Neutrophil (primary cell): ENCODE data around the gene RNF130.
A peak's percentile ranks its signal among the peaks of the same experiment; 100 is the strongest.

Source experiments
- H3K27ac ChIP-seq: fragments of 200-600 bp; sonication (generic); 2 replicates; pipeline ENCODE4 v1.5.1; 2016; ENCODE audit warnings: mild to moderate bottlenecking, moderate library complexity
- H3K27me3 ChIP-seq: fragments of 200-600 bp; sonication (generic); 2 replicates; pipeline ENCODE4 v1.6.0; 2016; ENCODE audit warnings: mild to moderate bottlenecking
- H3K36me3 ChIP-seq: fragments of 200-600 bp; sonication (generic); 2 replicates; pipeline ENCODE4 v1.5.1; 2017
- H3K4me1 ChIP-seq, 2 experiments: fragments of 200-600 bp in 1 of 2; sonication (generic) in 1 of 2; 1 replicate in 1 of 2; 2 replicates in 1 of 2; pipeline versions ENCODE4 v1.5.1 to v1.6.1; 2013 to 2016; ENCODE audit warnings: low read depth in 1 of 2, low read length in 1 of 2, mild to moderate bottlenecking in 1 of 2, moderate library complexity in 1 of 2; ENCODE audit not compliant: control insufficient read depth in 1 of 2, insufficient read depth in 1 of 2
- H3K4me3 ChIP-seq, 2 experiments: fragments of 200-600 bp in 1 of 2; sonication (generic) in 1 of 2; 1 replicate in 1 of 2; 2 replicates in 1 of 2; pipeline ENCODE4 v1.5.1; 2013 to 2016; ENCODE audit warnings: low read depth in 1 of 2, low read length in 1 of 2, mild to moderate bottlenecking in 1 of 2, moderate library complexity in 1 of 2
- H3K9me3 ChIP-seq: fragments of 200-600 bp; sonication (generic); 2 replicates; pipeline ENCODE4 v1.5.1; 2016
- TF ChIP-seq, protein P1 (sequence below): fragments of 200-600 bp; sonication (generic); IDR thresholded peaks from 2 replicates; pipeline ENCODE4 v1.5.1; 2016; ENCODE audit warnings: antibody characterized with exemption

RNF130 gene

DNA sequence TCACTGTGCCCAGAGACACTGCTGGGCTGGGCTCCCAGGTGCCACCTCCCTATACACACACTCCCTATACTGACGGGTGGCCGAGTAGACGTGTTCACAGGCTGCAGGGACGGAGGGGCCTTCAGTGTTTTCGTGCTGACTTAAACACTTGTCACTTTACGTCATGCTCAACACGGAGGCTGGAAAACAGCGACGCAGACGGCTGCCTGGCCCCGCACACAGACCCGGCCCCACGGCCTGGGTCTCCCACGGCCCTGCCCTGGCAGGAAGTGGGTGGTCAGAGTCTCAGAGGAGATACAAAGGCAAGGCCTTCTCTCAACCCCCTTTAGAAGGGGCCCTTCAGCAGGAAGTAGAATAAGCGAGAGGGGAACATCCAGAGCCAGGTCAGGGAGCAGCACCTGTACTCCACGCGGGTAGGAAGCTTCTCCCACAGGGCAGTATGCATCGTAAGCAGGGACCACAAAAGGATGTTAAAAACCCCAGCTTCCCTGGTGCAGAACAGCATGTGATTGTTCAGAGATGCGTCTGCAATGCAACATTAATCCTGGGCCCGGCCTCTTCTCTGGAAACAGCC lies 152.0 kb downstream of the RNF130 start:
- TF ChIP-seq, protein P1, sequence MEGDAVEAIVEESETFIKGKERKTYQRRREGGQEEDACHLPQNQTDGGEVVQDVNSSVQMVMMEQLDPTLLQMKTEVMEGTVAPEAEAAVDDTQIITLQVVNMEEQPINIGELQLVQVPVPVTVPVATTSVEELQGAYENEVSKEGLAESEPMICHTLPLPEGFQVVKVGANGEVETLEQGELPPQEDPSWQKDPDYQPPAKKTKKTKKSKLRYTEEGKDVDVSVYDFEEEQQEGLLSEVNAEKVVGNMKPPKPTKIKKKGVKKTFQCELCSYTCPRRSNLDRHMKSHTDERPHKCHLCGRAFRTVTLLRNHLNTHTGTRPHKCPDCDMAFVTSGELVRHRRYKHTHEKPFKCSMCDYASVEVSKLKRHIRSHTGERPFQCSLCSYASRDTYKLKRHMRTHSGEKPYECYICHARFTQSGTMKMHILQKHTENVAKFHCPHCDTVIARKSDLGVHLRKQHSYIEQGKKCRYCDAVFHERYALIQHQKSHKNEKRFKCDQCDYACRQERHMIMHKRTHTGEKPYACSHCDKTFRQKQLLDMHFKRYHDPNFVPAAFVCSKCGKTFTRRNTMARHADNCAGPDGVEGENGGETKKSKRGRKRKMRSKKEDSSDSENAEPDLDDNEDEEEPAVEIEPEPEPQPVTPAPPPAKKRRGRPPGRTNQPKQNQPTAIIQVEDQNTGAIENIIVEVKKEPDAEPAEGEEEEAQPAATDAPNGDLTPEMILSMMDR = no peak
- no peaks in the 10 kb centered on the region for H3K9me3 ChIP-seq
- peaks cover 16 to 25% of the 10 kb centered on the region in 2 experiments for H3K4me1 ChIP-seq
- no peak overlapping the region for H3K27ac ChIP-seq
- H3K27me3 ChIP-seq = no peaks in the 10 kb centered on the region
- H3K36me3 ChIP-seq = no peaks in the 10 kb centered on the region
- H3K4me3 ChIP-seq = no peak overlapping the region

DNA sequence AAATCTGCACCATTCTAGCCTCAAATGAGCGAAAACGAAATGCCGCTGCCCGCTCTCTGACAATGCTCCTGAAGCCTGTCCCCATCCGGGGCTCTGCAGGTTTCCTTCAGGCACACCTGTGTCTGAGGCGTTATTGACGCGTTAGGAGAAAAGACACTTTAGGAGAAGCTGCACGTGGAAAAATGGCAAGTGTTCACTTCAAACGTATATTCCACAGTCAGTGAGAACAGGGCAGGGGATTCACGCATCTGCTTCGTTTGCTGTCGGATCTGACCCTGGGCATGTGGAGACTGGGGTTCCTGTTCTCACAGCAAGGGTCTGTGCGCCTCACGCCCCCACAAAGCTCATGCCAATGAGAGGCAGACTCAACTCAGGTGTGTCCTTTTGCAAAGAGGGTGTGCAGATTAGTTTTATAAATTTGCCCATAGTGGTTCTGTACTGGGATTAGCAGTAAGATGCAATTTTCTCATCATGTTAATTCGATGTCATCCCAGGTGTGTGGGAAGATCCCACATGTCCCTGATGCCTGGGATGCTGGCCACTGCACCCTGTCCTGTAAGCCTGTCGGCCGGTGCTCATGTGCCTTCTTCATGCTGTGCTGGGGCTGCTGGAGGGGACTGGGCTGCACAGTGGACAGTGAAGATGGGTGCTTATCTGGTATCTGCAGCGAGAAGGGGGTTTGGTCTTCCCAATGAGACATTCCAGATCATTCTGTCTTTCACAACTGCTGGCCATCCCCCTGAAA lies 152.6 kb downstream of the RNF130 start:
- Histone ChIP-seq H3K27me3 (no peaks in the 10 kb centered on the region), H3K4me1 (peaks cover 23 to 30% of the 10 kb centered on the region in 2 experiments), H3K27ac (no peak overlapping the region), H3K36me3 (no peaks in the 10 kb centered on the region), H3K4me3 (no peak overlapping the region), H3K9me3 (no peaks in the 10 kb centered on the region)
- TF ChIP-seq, protein P1 = no peak

DNA sequence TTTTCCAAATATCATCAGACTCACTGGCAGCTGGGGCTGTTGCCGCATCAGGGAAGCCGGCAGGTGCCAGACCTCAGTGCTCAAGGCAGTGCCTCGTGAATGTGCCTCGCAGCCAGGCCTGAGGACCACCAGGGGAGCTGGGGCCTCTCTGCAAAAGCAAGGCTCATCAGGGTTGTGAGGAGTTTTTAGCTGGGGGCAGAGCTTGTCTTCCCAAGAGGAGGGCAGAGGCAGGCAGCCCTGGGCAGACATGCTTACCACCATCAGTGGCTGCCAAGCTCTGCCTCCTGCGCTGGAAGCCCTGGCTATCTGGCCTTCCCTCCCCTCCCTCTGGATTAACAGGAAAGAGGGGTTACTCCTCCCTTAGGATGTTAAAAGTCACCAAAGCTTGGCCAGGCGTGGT lies 155.0 kb downstream of the RNF130 start:
- H3K27me3 ChIP-seq = no peaks in the 10 kb centered on the region
- no peaks in the 10 kb centered on the region for H3K9me3 ChIP-seq
- no peak overlapping the region for H3K4me3 ChIP-seq
- TF ChIP-seq, protein P1 = no peak
- peak overlapping the region; percentile 63 for H3K27ac ChIP-seq
- no peaks in the 10 kb centered on the region for H3K36me3 ChIP-seq
- peaks cover 17 to 22% of the 10 kb centered on the region in 2 experiments for H3K4me1 ChIP-seq

DNA sequence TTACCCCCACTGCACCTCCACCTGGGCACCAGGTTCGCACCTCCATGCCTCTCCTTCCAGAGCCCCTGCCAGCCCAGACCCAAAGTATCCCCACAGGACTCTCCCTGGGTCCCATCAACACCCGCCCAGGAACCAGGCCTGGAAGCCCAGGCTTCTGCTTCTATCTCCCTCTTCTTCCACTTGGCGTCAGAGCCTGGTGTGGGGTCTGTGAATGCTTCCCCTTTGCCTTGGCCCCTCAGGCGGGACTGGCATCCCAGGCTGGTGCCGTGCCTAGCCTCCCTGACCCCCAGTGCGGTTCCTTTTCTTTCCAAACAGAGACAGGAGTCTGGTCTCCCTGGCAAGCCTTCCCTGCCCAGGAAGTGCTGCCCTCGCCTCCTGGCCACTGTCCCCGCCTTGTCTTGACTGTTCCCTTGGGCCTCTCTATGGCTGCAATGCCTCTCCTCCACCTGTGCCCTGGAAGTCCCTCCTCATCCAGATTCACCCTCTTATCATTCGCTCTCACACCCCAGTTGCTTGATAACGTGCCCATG lies 156.1 kb downstream of the RNF130 start:
- Histone ChIP-seq H3K27me3 (no peaks in the 10 kb centered on the region), H3K36me3 (no peaks in the 10 kb centered on the region), H3K9me3 (no peaks in the 10 kb centered on the region), H3K4me3 (no peak overlapping the region), H3K27ac (no peak overlapping the region), H3K4me1 (peaks cover 17 to 22% of the 10 kb centered on the region in 2 experiments)
- TF ChIP-seq, protein P1 = no peak

DNA sequence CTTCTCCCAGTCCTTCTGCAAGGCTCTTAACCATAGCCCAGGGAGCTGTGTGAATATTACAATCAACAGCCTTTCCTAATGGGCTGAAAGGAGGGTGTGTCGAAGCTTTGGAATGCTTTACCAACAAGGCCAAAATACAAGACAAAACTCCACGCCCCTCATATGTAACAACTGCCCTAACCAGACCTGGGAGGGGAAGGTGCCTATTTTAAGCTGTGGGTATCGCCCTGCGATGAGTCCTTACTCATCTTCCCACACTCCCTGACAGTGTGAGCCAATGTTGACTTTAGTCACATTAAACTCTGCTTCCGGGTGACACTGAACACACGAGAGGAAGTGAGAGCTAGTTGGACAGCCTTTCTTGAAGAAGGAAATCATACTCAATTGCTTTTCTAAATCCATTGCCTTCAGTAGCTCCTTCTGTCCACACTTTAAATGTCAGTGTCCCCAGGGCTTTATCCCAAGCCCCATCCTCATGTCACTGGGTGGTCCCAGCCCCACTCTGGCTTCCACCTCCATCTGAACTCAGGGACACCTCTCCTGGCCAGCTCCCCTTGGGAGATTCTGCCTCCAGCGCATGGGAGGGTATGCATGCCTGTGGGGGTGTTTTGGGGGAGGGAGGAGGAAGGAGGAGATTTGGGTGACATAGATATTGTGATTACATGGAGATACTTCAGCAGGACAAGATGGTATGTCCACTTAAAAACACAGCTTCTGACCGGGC lies 157.4 kb downstream of the RNF130 start:
- H3K27ac ChIP-seq = no peak overlapping the region
- H3K27me3 ChIP-seq = no peaks in the 10 kb centered on the region
- no peaks in the 10 kb centered on the region for H3K36me3 ChIP-seq
- no peaks in the 10 kb centered on the region for H3K9me3 ChIP-seq
- peaks cover 17 to 22% of the 10 kb centered on the region in 2 experiments for H3K4me1 ChIP-seq
- H3K4me3 ChIP-seq = no peak overlapping the region
- TF ChIP-seq, protein P1 = no peak
